Measurements from ENCODE around the gene RRN3. TPM values are rescaled to one million over a fixed set of nuclear protein-coding genes. Genes with fewer than 3 reads are reported as not detected.
A peak's percentile ranks its signal among the peaks of the same experiment; 100 is the strongest.
"Not testable (repeated sequence)": the region's sequence is repeated elsewhere in the genome, so short reads cannot be mapped to it uniquely, and the experiment has no call there.

Gene RRN3
- total RNA-seq, 2 experiments from 2014 or later, result 29.6 to 32.4 TPM

GRCh38 chr16:15076161-15076560, 17.9 kb downstream of the RRN3 start:
- DNase-seq; H3K27me3 Mint-ChIP-seq (ENCODE audit: low read depth); H3K4me3 Mint-ChIP-seq; CTCF ChIA-PET; H3K9me3 Mint-ChIP-seq; intact Hi-C loops (cut with micrococcal nuclease): not testable (repeated sequence)
- peaks cover 11% of the 10 kb centered on the region for H3K4me1 Mint-ChIP-seq (ENCODE audit: low read depth)
- H3K36me3 Mint-ChIP-seq (ENCODE audit: low read depth), result peaks cover 42% of the 10 kb centered on the region
- H3K27ac Mint-ChIP-seq, result peak overlapping the region; percentile 84

DNA sequence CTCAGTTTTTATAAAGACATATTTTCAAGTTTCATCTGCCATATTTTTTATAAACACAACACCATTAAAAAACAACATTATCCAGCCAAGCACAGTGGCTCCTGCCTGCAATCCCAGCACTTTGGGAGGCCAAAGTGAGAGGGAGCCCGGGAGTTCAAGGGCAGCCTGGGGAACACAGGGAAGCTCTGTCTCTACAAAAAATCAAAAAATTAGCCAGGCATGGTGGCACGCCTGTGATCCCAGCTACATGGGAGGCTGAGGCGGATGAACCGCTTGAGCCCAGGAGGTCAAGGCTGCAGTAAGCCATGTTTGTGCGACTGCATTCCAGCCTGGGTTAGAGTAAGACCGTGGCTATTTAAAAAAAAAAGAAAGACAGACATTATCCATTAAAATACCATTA, 21.0 kb downstream of the RRN3 start:
- H3K27me3 Mint-ChIP-seq (ENCODE audit: low read depth), result no peaks in the 10 kb centered on the region
- CTCF ChIA-PET, result interaction anchor here (0.6 to 2.4 kb wide), 8 partner anchors 11 to 644 kb away, joined by 3 to 12 read pairs (median 4); no protein-coding TSS in a partner anchor
- peaks cover 35% of the 10 kb centered on the region for H3K36me3 Mint-ChIP-seq (ENCODE audit: low read depth)
- no peak overlapping the region for H3K4me3 Mint-ChIP-seq
- no peaks in the 10 kb centered on the region for H3K9me3 Mint-ChIP-seq
- H3K27ac Mint-ChIP-seq, result no peak overlapping the region
- DNase-seq, result no peak
- intact Hi-C loops (cut with micrococcal nuclease), result no loop called here
- peaks cover 11% of the 10 kb centered on the region for H3K4me1 Mint-ChIP-seq (ENCODE audit: low read depth)

DNA sequence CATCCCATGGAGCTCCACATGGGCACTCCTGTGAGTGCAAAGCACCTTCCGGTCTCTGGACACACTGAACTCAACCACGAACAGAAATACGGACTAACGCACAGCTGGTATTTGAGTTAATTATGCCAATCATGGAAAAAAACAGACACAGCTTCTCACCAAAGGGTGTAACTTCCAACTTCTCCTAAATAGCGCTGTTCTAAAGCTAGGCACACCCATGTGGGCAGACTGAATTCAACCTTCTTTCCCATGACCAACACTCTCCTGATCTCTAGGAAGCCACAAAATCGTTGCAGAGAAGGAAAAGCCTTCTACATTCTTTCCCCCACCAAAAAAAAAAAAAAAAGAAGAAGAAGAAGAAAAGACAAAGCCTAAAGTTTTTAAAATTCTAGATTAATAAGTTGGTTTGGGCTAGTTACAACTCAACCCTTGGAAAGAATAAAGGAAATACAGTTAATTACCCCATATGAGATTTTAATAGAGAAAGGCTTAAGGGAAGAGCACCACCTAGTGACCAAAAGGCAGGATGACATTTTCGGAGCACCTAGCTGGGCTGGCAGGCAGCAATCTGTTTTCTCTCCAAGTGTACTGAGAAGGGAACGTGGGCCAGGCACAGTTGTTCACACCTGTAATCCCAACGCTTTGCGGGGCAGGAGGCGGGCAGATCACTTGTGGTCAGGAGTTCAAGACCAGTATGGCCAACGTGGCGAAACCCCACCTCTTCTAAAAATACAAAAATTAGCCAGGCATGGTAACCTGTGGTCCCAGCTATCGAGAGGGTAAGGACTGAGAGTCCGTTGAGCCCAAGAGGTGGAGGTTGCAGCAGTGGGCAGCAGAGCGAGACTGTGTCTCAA, 21.9 kb downstream of the RRN3 start:
- H3K27ac Mint-ChIP-seq; intact Hi-C loops (cut with micrococcal nuclease); DNase-seq; H3K4me1 Mint-ChIP-seq (ENCODE audit: low read depth); H3K27me3 Mint-ChIP-seq (ENCODE audit: low read depth); H3K4me3 Mint-ChIP-seq; H3K9me3 Mint-ChIP-seq: not testable (repeated sequence)
- H3K36me3 Mint-ChIP-seq (ENCODE audit: low read depth), result peaks cover 28% of the 10 kb centered on the region
- CTCF ChIA-PET, result interaction anchor here (0.6 to 2.4 kb wide), 8 partner anchors 10 to 956 kb away, joined by 3 to 12 read pairs (median 3); no protein-coding TSS in a partner anchor

- intact Hi-C loops (cut with micrococcal nuclease); H3K27me3 Mint-ChIP-seq (ENCODE audit: low read depth); H3K4me1 Mint-ChIP-seq (ENCODE audit: low read depth); H3K4me3 Mint-ChIP-seq; DNase-seq; H3K9me3 Mint-ChIP-seq; H3K27ac Mint-ChIP-seq: not testable (repeated sequence)
- CTCF ChIA-PET, result interaction anchor here (1.5 kb wide), 1 partner anchor 9 kb away, joined by 3 read pairs; no protein-coding TSS in a partner anchor
- peaks cover 23% of the 10 kb centered on the region for H3K36me3 Mint-ChIP-seq (ENCODE audit: low read depth)
These were observed 23.1 kb downstream of the RRN3 start for GRCh38 chr16:15071013-15071412.

- peaks cover 25% of the 10 kb centered on the region for H3K36me3 Mint-ChIP-seq (ENCODE audit: low read depth)
- H3K9me3 Mint-ChIP-seq; CTCF ChIA-PET; H3K27me3 Mint-ChIP-seq (ENCODE audit: low read depth); H3K4me3 Mint-ChIP-seq; DNase-seq; H3K27ac Mint-ChIP-seq; intact Hi-C loops (cut with micrococcal nuclease): not testable (repeated sequence)
- H3K4me1 Mint-ChIP-seq (ENCODE audit: low read depth), result peaks cover 11% of the 10 kb centered on the region
These were observed 27.4 kb downstream of the RRN3 start for GRCh38 chr16:15066690-15067089.

DNA sequence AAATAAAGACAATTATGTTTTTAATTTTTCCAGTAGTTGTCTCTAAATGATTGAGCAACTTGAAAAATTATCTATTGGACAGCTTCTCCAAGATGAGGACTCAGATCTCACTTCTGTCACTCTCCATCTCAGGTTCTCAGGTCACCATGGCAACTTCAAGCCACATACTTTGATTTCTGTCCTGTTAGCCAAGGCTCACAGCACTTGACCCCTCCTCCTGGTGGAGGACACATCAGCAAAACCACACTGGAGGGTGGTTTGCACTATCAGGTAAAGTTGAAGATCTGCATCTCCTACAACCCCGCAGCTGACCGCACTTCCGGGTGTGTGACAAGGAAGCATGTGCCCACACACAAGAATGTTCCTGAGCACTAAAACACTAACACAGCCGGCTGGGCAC, 28.1 kb downstream of the RRN3 start:
- H3K36me3 Mint-ChIP-seq (ENCODE audit: low read depth), result peaks cover 31% of the 10 kb centered on the region
- intact Hi-C loops (cut with micrococcal nuclease); CTCF ChIA-PET; H3K27ac Mint-ChIP-seq; H3K27me3 Mint-ChIP-seq (ENCODE audit: low read depth); H3K4me3 Mint-ChIP-seq; DNase-seq; H3K9me3 Mint-ChIP-seq: not testable (repeated sequence)
- H3K4me1 Mint-ChIP-seq (ENCODE audit: low read depth), result peaks cover 13% of the 10 kb centered on the region

- H3K4me3 Mint-ChIP-seq; H3K27me3 Mint-ChIP-seq (ENCODE audit: low read depth); intact Hi-C loops (cut with micrococcal nuclease); H3K9me3 Mint-ChIP-seq: not testable (repeated sequence)
- DNase-seq, result peak; percentile 31
- CTCF ChIA-PET, result interaction anchor here (0.9 to 1.3 kb wide), 3 partner anchors 9 to 18 kb away, joined by 3 to 6 read pairs (median 3); no protein-coding TSS in a partner anchor
- H3K36me3 Mint-ChIP-seq (ENCODE audit: low read depth), result peaks cover 40% of the 10 kb centered on the region
- H3K4me1 Mint-ChIP-seq (ENCODE audit: low read depth), result peaks cover 13% of the 10 kb centered on the region
- peak overlapping the region; percentile 87 for H3K27ac Mint-ChIP-seq
These were observed 31.8 kb downstream of the RRN3 start for GRCh38 chr16:15062085-15062810.

DNA sequence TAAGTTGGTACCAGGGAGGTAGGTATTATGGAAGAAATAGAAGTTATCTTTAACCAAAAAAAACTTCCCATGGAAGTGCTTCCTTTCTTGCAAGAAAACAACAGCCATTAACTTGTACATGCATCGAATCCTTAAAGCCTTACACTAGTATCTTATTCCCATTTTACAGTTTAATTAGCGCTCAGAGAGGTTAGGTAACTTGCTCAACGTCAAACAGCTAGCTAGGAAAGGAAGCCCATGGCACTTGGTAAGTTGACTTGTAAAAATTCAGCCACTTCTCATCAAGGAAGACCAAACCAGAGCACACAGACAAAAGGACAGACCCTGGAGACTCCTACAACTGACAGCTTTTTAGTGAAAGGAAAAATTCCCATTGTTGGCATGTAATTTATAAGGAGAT, 34.7 kb downstream of the RRN3 start:
- Mint-ChIP-seq H3K27me3 (ENCODE audit: low read depth) (no peaks in the 10 kb centered on the region), H3K27ac (no peak overlapping the region), H3K9me3 (no peaks in the 10 kb centered on the region), H3K4me3 (no peak overlapping the region), H3K4me1 (ENCODE audit: low read depth) (peaks cover 23% of the 10 kb centered on the region), H3K36me3 (ENCODE audit: low read depth) (peaks cover 33% of the 10 kb centered on the region)
- intact Hi-C loops (cut with micrococcal nuclease), result loop anchor here (5.0 kb wide), 1 partner anchor 47 kb away; no protein-coding TSS in a partner anchor
- CTCF ChIA-PET, result interaction anchor here (0.7 kb wide), 1 partner anchor 1121 kb away, joined by 3 read pairs; no protein-coding TSS in a partner anchor
- DNase-seq, result no peak

GRCh38 chr16:15057681-15058417, 36.2 kb downstream of the RRN3 start:
- Mint-ChIP-seq H3K4me3 (no peak overlapping the region), H3K4me1 (ENCODE audit: low read depth) (peaks cover 26% of the 10 kb centered on the region), H3K27ac (no peak overlapping the region), H3K27me3 (ENCODE audit: low read depth) (no peaks in the 10 kb centered on the region), H3K9me3 (no peaks in the 10 kb centered on the region), H3K36me3 (ENCODE audit: low read depth) (peaks cover 30% of the 10 kb centered on the region)
- intact Hi-C loops (cut with micrococcal nuclease), result loop anchor here (5.0 kb wide), 1 partner anchor 46 kb away; no protein-coding TSS in a partner anchor
- CTCF ChIA-PET, result interaction anchor here (1.7 kb wide), 1 partner anchor 15 kb away, joined by 12 read pairs; no protein-coding TSS in a partner anchor
- DNase-seq, result no peak

GRCh38 chr16:15055141-15056053, 38.7 kb downstream of the RRN3 start:
- Mint-ChIP-seq H3K4me3 (peak overlapping the region; percentile 82), H3K36me3 (ENCODE audit: low read depth) (peaks cover 8% of the 10 kb centered on the region), H3K4me1 (ENCODE audit: low read depth) (peaks cover 17% of the 10 kb centered on the region), H3K27ac (no peak overlapping the region), H3K9me3 (no peaks in the 10 kb centered on the region), H3K27me3 (ENCODE audit: low read depth) (no peaks in the 10 kb centered on the region)
- intact Hi-C loops (cut with micrococcal nuclease), result loop anchor here (1.0 to 5.0 kb wide), 2 partner anchors 39 to 43 kb away; partner anchors contain the start of gene RRN3
- DNase-seq, result peak; percentile 68
- CTCF ChIA-PET, result no interaction called here
